Vagina (tissue), 2 donors: ENCODE measurements around the gene MRPL10.

Experiments used
- POLR2A ChIP-seq, 2 donors: fragments of 450-650 bp; IDR thresholded peaks; one replicate each; pipeline ENCODE4 v1.6.1; 2017; ENCODE audit warnings: antibody characterized with exemption in 2 of 2, mild to moderate bottlenecking in 2 of 2, moderate library complexity in 2 of 2
- POLR2AphosphoS5 ChIP-seq, 2 donors: sonication (generic); formaldehyde crosslinking; IDR thresholded peaks; one replicate each; pipeline ENCODE4 v1.9.0; 2017; ENCODE audit warnings: antibody characterized with exemption in 2 of 2, mild to moderate bottlenecking in 2 of 2, low read depth in 1 of 2; ENCODE audit not compliant: insufficient read depth in 1 of 2
- TF ChIP-seq, protein P1 (sequence below), 3 experiments: fragments of 450-650 bp in 2 of 3; fragments of 200-600 bp in 1 of 3; sonication (generic) in 1 of 3; IDR thresholded peaks; one replicate each; pipeline ENCODE4 v1.5.1; 2017 to 2019; ENCODE audit warnings: antibody characterized with exemption in 3 of 3, mild to moderate bottlenecking in 2 of 3, moderate library complexity in 2 of 3

DNA sequence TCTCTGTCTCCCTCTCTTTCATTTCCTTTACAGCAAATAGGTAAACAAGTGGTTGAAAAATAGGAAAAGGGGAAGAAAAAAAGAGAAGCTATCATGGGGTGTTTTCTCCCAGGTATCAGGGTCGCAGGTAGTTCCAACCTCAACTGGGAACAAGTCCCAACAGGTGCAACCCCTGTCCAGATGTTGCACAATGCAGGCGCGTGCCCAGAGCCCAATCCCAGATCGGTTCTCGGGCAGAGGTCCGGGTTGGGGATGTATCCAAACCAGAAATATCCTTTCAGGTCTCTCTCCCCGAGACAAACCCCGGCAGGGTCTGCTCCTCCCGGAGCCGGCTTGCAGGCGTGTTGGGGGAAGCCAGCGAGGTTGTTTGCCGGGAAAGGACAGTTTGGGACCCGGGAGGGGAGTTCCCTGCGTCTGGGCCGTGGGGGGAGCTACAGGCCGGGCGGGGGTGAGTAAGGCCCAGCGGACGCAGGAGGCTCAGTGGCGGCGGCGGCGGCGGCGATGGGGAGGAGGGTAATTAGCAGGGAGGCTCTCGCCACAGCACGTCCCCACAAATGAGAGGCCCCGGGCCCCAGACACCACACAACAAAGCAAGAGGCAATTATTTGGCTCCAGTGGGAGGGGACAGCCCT, 40.8 kb upstream of the MRPL10 start:
- TF ChIP-seq, protein P1, sequence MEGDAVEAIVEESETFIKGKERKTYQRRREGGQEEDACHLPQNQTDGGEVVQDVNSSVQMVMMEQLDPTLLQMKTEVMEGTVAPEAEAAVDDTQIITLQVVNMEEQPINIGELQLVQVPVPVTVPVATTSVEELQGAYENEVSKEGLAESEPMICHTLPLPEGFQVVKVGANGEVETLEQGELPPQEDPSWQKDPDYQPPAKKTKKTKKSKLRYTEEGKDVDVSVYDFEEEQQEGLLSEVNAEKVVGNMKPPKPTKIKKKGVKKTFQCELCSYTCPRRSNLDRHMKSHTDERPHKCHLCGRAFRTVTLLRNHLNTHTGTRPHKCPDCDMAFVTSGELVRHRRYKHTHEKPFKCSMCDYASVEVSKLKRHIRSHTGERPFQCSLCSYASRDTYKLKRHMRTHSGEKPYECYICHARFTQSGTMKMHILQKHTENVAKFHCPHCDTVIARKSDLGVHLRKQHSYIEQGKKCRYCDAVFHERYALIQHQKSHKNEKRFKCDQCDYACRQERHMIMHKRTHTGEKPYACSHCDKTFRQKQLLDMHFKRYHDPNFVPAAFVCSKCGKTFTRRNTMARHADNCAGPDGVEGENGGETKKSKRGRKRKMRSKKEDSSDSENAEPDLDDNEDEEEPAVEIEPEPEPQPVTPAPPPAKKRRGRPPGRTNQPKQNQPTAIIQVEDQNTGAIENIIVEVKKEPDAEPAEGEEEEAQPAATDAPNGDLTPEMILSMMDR (IDR thresholded peaks at IDR 0.05): no peak
- TF ChIP-seq POLR2AphosphoS5 (IDR thresholded peaks at IDR 0.05; ENCODE audit: insufficient read depth in 1 of 2, low read depth in 1 of 2) (no peak), POLR2A (IDR thresholded peaks at IDR 0.05) (no peak)
